Measurements from ENCODE around the gene CTXND1.
"Not testable (repeated sequence)": the region's sequence is repeated elsewhere in the genome, so short reads cannot be mapped to it uniquely, and the experiment has no call there.

CTXND1 gene

DNA sequence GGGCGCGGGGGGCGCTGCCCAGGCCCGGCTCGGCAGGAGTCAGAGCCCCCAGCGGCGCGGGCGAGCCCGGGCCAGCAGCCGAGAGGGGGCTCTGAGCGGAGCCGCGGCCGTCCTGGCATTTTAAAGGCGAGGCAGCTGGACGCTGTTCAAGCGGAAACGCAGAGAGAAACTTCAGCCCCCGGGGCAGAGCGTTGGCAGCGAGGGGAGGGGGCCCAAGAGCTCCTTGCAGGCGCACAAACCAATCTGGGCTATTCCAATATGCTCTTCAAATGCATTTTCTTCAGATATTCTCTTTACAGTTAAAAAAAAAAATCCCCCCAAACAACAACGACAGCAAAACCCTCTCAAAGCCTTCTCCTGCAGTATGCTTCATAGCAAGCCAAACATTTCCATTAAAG is at the start of gene CTXND1:
CTXND1 (minus strand) TSS at position 93 of the 398 bp plus-strand sequence. CDS start 50,264 bp downstream, outside the sequence.
- no peak for DNase-seq

DNA sequence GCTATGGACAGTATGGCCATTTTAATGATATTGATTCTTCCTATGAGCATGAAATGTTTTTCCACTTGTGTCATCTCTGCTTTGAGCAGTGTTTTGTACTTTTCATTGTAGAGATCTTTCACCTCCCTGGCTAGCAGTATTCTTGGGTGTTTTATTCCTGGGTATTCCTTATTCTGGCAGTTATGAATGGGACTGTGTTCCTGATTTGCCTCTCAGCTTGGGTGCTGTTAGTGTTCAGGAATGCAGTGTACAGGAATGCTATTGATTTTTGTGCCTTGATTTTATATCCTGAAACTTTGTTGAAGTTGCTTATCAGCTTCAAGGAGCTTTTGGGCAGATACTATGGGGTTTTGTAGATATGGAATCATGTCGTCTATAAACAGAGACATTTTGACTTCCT is 49.5 kb upstream of the CTXND1 start:
- no peak for DNase-seq

DNA sequence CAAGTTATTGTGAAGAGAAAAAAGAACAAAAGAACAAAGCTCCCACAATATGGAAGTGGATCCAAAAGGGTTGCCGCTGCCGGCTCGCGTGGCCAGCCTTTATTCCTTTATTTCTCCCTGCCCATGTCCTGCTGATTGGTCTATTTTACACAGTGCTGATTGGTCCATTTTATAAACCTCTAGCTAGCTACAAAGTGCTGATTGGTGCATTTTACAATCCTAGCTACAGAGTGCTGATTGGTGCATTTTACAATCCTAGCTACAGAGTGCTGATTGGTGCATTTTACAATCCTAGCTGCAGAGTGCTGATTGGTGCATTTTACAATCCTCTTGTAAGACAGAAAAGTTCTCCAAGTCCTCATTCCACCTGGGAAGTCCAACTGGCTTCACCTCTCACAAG is 43.8 kb upstream of the CTXND1 start:
- not testable (repeated sequence) for DNase-seq

DNA sequence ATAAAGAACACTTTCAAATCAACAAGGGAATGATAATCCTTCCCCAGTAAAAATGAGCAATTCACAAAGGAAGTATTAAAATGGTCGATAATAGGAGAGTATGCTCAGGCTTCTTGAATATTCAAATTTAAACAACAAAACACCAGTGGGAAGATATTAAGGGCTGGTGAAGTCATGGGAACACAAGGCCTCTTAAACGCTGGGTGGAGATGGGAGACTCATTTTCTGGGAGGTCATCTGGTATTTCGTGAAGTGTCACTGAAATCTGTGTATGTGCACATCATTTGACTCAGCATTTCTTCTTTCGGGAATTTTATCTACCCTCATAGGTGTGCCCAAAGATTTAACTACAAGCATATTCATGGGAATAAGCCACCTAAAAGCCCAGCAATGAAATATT is 40.1 kb upstream of the CTXND1 start:
- no peak for DNase-seq

DNA sequence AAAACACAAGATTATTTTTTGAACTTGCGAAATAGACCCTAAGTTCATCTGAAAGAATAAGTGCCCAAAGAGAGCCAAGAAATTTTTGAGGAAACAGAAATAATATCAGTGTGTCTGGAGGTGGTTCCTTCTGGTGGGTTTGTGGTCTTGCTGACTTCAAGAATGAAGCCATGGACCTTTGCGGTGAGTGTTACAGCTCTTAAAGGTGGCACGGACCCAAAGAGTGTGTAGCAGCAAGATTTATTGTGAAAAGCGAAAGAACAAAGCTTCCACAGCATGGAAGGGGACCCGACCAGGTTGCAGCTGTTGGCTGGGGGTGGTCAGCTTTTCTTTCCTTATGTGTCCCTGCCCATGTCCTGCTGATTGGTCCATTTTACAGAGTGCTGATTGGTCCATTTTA is 38.9 kb upstream of the CTXND1 start:
- DNase-seq: not testable (repeated sequence)

DNA sequence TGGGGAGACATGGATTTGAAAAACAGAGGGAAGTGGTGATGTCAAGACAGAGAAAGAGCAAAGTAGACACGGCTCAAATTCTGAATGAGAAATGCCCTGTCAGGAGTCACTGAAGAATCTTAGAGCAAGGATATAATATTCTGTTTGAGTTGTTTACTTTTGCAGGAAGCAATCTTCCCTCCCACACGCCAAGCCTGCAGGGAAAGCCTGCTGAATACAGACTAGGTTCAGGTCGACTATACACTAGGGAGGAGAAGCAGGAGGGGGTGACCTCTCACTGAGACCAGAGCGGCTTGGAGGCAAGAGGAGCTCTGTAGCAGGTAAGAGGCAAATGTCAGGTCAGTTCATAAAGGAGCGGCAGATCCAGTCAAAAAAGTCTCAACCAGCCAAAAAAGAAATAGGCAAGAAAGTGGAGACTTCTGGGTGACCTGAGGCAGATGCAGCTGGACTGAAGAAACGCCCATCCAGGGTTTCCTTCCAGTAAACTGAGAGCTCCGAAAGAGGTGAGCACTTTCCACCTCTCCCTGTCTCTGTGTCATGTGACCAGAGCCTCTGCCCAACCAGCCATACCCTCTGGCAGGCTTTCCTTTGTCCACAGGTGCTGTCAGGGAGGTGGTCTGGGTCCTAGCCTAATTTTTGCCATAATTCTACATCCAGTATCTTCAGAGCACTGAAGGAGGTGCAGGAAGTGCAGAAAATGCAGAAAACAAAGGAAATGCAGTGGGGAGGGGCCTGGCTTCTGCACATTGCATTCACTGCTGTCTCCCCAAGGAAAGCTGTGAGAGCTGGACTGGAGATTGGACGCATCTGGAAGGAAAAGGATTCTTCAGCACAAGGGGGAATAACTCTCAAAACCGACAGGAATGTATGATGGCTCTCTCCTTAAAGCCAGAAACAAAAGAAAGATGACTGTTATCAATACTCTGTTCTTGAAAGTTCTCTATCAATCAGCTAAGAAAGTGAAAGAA is 37.8 kb upstream of the CTXND1 start:
- DNase-seq: no peak

DNA sequence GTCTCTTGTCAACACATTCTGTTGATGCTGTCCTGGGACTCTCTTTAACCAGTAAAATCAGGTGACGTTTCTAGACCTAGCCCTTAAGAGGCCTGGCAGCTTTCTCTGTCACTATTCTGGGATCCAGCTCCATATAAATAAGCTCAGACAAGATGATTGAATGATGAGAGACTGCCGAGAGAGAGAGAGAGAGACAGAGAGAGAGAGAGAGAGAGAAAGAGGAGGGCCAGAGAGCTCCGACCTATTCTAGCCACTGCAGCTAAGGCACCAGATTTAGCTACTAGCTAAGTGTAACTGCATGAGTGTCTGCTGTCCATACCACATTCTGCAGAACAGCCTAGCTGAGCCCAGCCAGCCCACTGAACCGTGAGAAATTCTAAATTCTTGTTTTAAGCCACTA is 36.1 kb upstream of the CTXND1 start:
- DNase-seq: no peak

DNA sequence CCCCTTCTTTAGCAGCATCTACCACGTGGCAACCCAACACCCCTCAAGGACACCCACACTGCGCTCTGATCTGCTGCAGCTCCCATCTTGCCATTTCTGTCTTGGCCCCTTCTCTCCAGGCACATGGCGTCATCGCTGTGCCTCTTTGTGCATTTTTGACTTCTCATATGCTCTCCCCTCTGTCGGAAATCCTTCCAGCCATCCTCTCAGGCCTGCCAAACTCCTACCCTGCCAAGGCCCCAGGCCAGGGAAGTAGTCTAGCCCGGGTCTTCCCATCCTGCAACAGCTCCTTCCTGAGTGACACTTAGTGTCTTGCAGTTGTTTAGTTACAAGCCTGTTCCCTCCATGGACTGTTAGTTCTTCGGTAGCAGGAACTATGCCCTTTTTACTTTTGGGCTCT is 34.0 kb upstream of the CTXND1 start:
- DNase-seq: no peak

DNA sequence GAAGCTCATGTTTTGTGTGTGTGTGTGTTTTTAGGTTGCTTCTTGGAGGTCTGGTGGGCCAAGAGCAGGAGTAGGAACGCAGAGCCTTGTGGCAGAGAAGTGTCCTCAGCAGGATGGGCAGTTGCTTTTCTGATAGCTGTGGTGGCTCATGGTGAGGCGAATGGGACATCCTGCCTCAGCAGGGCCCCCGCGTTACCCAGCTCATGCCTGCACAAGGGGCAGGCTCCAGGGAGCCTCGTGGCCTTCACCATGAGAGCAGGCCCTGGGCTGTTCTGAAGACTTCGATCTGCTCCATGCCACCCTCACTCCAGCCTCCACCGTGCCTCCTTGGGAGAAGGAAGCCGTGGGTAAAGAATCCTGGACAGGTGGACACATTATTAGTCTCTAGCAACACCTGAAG is 33.4 kb upstream of the CTXND1 start:
- DNase-seq: no peak

DNA sequence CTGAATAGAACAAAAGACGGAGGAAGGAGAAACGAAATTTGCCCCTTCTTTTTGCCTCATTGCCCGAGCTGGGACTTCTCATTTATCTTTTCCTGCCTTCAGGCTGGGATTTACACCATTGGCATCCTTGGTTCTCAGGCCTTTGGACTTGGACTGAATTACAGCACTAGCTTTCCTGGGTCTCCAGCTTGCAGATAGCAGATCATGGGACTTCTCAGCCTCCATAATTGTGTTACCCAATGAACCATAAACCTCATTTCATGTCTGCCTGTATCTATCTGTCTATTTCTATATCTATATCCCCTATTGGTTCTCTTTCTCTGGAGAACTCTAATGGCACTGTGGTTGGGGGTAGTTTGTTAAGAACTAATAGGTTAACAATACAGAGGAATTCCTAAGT is 31.5 kb upstream of the CTXND1 start:
- no peak for DNase-seq

DNA sequence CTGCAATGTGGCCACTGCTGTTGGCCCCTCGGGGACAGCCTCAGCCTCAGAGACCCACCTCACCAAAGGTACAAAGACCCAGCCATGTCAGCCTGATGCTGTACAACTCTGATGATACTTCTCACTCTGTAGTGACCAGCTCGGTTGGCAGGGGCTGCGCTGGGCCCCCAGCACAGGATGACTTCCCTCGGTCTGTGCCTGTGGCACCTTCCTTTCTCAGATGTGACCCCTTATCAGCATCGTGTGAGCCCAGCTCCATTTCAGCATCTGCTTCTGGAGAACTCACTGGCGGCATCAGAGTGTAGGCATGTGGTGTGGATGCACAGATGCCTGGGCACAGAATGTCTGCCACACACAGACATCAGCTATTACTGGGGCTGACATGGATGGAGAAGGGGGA is 25.1 kb upstream of the CTXND1 start:
- DNase-seq: no peak

DNA sequence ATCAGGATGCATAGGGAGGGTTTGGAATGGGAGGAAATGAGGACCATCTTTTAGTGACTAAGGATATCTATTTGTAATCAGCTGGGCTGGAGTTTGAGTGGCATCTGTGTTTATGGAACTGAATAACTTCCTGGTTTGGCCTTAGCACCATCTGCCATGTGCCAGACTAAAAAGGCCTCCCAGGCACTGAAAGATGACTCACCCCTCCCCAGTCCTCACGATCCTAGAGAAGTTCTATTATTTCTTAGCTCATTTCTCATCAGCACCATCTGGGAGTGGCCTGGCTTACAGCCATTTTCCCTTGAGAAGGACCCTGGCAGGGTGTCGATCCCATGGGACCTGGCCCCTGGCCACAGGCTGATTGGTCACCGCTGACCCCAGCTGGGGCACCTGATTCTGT is 23.9 kb upstream of the CTXND1 start:
- DNase-seq: no peak

DNA sequence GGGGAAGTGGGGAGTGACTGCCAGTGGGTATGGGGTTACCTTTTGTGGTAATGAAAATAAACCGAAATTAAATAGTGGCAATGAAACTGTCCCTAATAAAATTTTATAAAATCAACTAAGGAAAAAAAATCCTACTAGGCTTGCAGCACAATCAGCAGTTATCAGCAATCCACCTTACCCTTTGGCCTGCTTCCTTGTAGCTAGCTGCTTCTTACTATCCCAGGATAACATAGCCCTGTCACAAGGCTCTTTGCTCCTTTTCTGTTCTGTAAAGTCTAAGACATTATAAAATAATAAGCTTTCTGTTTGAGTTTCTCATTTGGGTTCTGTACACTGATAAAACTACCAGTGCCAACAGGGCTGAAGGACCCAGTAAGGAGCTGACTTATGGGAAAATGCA is 23.0 kb upstream of the CTXND1 start:
- DNase-seq: no peak

DNA sequence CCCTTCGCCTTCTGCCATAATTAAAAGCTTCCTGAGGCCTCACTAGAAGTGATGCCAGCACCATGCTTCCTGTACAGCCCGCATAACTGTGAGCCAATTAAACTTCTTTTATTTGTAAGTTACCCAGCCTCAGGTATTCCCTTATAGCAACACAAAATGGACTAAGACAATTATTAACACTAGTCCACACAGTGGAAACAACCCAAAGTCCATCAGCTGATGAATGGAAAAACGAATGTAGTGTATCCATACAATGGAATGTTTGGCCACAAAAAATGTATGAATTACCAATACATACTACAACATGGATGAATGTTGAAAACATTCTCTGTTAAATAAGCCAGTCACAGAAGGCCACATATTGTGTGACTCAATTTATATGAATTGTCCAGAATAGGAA is 22.5 kb upstream of the CTXND1 start:
- DNase-seq: no peak

DNA sequence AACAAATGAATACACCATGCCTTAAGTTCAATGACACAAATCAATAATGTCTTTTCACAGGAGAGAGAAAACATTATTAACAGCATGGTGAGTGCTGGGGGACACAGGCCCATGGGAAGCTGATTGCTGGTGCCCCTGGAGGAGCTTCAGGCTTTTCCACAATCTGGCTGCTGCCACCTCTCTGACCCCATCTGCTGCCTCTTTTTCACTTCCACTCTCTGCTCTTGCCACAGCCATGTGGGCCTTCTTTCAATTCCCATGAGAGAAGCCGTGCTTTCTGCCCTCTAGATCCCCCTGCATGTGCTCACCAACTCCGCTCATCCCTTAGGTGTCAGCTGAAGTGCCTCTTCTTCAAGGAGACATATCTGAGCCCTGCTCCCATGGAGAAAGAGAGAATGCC is 21.0 kb upstream of the CTXND1 start:
- DNase-seq: no peak

DNA sequence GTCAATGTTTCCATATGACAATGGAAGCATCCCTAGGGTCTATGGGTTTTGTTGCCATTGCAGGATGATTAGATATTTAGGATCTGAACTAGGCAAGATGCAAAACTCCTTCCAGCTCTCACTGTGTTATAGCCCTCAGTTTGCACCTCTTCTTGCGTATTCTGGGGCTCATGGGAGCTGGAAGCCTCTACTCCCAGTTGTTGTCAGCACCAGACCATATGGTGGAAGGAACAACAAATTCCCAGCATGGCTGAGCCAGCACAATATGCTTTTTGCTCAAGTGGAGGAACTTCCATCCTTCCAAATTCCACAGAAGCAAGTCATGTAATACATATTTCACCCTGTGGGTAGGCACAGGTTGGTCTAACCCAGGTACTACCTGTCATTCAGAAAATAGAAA is 18.5 kb upstream of the CTXND1 start:
- no peak for DNase-seq

DNA sequence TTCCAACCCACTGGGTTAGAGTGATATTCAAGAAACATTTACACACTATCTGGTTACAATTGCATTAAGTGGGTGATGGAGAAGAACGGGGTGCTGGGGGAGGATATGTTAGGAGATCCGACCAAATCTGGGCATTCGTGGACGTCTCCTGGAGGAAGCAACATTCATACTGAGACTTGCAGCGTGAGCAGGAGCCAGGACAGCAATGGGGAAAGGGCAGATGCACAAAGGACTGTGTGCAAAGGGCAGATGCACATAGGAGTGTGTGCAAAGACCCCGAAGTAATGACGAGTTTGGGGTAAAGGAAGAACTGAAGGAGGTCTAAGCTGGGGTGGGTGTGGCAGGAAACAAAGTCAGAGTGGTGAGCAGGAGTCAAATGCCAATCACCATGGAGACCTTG is 16.1 kb upstream of the CTXND1 start:
- DNase-seq: no peak

DNA sequence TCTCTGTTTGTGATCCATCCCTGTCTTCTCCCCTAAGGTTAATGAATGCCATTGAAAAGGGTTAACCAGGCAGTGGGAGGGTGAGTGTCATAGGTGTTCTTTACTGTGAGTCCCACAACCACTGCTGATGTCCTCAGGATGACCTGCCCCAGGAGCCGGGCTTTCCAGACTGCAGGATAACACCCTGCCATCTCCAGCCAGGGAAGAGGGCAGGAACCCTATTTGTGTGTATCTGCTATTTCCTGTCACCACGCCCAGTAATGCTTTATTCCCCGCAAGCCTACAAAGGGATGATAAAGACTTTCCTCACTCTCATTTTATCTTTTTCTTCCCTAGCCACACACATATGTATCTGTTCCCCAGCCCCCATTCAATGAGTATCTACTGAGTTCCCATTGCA is 15.6 kb upstream of the CTXND1 start:
- no peak for DNase-seq

DNA sequence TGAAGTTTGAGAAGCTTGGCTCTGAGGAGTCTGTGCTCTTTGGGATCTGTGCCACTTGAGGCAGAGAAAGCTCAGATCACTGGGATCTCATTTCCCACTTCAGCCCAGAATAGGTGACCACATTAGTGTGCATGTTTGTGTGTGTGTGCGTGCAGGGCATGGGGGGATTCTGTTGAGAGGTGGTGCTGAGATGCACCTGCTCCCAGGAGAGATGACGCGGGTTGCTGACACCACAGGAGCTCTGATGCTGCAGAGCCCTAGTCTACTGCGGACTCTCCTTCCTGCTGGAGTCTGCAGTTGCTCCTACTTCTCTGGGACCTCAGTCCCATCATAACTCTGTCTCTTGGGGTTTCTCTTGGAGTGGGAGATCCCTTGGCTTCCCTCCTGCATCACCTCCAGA is 14.7 kb upstream of the CTXND1 start:
- no peak for DNase-seq

DNA sequence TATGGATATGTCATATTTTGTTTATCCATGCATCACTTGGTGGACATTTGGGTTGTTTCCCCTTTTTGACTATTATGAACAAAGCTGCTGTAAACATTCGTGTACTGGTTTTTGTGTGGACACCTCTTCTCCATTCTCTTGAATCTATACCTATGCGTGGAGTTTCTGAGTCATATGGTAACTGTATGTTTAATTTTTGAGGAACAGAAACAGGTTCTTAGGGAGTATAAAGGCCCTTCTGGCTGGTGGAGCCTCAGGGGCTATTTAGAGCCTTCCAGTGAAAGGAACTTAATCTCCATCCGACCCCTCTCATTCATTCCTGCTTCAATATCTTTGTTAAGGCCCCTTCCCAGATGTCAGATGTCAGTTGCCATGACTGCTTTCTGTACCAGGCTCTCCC is 14.1 kb upstream of the CTXND1 start:
- DNase-seq: no peak

DNA sequence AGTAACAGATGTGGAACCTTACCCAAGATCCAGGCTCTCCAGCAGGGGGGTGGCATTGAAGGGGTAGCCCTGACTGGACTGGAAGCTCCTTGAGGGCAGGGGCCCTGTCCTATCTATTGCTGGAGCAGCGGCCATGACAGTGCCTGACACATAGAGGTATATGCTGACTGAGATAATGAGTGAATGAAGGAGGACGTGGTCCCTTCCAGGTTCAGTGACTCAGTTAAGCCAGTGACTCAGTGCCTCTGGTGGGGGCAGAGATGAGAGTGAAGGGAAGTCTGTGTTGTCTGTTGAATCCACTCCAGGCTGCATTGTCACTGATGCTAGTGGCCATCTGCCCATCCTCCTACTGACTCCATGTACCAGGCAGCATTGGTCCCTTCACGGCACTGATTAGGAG is 13.0 kb upstream of the CTXND1 start:
- no peak for DNase-seq

DNA sequence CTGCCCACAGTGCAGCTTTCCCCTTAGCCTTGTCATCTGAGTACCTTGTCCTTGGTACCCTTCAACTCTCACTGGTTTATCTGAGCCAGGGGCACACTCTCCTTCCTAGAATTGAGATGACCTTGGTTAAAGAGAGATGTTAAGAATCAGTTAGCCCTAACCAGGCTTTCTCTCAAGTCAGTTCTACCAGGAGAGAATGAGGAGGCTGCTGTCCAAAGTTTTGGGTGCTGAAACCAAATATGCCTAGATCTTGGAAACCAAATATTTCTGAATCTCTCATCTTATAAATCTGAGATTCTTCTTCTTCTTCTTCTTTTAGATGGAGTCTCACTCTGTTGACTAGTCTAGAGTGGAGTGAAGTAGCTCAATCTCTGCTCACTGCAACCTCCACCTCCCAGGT is 12.0 kb upstream of the CTXND1 start:
- no peak for DNase-seq

DNA sequence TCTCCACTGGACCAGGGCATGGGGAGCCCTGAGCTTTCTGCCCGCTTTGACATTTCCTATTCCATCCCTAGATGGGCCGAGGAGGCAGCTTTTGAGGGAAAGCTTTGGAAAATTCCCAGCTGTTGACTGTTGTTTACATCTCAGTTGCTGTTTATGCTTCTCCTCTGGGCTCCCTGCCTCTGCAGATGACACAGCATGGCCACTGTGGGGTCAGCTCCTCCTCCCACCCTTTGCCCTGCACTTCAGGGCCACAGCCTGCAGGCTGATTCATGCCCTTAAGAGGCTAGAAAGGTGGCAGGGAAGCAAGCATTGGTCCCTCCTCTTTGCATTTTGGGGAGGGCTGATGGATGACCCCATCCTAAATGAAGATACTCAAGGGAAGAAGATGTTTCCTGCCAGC is 8.5 kb upstream of the CTXND1 start:
- DNase-seq: no peak

DNA sequence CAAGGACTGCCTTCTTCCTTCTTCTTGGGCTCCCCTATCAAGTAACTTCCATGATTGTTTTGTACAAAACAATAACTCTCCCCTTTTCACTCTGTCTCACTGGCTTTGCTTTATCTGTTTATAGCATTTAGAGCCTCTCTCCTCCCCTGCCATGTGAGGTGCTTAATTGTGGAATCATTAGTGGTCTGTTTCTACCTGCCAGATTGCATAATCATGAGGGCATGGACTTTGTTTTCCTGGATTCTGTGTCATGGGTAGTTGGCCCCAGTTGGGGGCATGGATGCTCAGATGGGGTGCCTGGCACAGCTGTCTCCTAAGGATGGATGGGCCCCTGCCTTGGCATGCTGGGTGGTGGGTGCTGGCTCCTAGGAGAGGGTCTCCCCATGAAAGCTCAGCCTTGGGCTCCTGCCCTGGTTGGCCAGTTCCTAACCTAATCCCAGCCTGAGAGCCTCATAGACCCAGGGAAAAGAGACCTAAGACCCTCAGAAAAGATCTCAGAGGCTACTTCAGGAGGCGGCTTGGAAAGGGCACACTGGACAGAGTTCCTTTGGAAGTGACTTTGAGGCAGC is 8.0 kb upstream of the CTXND1 start:
- DNase-seq: no peak
